ENCODE results near the gene NRCAM.

DNA sequence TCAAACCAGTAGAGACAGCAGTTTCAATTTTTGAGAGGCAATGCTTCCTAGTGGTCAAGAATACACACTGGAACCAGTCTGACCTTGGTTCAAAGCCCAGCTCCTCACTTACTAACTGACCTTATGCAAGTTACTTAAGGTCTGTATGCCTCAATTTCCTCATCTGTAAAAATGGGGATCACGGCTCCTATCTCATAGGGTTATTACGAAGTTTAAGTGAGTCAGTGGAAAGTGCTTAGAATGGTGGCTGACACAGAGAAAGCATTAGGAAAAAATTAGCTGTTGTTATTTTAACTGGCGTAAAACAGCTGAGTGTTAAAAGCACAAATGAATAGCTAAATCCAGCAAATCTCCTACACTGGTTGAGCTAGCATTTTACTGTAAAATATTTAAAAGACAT is 163.7 kb downstream of the NRCAM start:
- TF ChIP-seq ZSCAN20 (CRISPR knock-in tag; IDR thresholded peaks at IDR 0.05) (no peak), KDM1A (IDR thresholded peaks at IDR 0.05; ENCODE audit: low read depth) (no peak), JUN (IDR thresholded peaks at IDR 0.05) (no peak), USF2 (IDR thresholded peaks at IDR 0.05) (no peak)
- TF ChIP-seq, protein P1, sequence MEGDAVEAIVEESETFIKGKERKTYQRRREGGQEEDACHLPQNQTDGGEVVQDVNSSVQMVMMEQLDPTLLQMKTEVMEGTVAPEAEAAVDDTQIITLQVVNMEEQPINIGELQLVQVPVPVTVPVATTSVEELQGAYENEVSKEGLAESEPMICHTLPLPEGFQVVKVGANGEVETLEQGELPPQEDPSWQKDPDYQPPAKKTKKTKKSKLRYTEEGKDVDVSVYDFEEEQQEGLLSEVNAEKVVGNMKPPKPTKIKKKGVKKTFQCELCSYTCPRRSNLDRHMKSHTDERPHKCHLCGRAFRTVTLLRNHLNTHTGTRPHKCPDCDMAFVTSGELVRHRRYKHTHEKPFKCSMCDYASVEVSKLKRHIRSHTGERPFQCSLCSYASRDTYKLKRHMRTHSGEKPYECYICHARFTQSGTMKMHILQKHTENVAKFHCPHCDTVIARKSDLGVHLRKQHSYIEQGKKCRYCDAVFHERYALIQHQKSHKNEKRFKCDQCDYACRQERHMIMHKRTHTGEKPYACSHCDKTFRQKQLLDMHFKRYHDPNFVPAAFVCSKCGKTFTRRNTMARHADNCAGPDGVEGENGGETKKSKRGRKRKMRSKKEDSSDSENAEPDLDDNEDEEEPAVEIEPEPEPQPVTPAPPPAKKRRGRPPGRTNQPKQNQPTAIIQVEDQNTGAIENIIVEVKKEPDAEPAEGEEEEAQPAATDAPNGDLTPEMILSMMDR (IDR thresholded peaks at IDR 0.05) = no peak
- TF ChIP-seq, protein P2, sequence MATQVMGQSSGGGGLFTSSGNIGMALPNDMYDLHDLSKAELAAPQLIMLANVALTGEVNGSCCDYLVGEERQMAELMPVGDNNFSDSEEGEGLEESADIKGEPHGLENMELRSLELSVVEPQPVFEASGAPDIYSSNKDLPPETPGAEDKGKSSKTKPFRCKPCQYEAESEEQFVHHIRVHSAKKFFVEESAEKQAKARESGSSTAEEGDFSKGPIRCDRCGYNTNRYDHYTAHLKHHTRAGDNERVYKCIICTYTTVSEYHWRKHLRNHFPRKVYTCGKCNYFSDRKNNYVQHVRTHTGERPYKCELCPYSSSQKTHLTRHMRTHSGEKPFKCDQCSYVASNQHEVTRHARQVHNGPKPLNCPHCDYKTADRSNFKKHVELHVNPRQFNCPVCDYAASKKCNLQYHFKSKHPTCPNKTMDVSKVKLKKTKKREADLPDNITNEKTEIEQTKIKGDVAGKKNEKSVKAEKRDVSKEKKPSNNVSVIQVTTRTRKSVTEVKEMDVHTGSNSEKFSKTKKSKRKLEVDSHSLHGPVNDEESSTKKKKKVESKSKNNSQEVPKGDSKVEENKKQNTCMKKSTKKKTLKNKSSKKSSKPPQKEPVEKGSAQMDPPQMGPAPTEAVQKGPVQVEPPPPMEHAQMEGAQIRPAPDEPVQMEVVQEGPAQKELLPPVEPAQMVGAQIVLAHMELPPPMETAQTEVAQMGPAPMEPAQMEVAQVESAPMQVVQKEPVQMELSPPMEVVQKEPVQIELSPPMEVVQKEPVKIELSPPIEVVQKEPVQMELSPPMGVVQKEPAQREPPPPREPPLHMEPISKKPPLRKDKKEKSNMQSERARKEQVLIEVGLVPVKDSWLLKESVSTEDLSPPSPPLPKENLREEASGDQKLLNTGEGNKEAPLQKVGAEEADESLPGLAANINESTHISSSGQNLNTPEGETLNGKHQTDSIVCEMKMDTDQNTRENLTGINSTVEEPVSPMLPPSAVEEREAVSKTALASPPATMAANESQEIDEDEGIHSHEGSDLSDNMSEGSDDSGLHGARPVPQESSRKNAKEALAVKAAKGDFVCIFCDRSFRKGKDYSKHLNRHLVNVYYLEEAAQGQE (IDR thresholded peaks at IDR 0.05) = no peak
